HepG2 (cell line): ENCODE measurements around the gene TARDBP. TPM values are rescaled to one million over a fixed set of nuclear protein-coding genes. Genes with fewer than 3 reads are reported as not detected.

Experiments
- ATAC-seq: fragments of 200-7000 bp; cut with Tn5 transposase; 3 replicates; pipeline ENCODE4 v1.9.1; 2020; ENCODE audit warnings: mild to moderate bottlenecking, moderate library complexity
- BruUV-seq: library from RNA; stranded (reverse); fragments of 400-500 nt; replicated peaks from 2 replicates; lab custom pipeline; 2021; lab: Mats Ljungman, UMichigan
- CTCF ChIA-PET: fragments of 300-600 bp; formaldehyde crosslinking; extraction: SDS; loops from one replicate; lab custom pipeline; 2021; ENCODE audit warnings: low total read pairs, inconsistent platforms, low intra/inter-chr PET ratio; lab: Yijun Ruan, JAX
- POLR2A ChIA-PET: fragments of 350-600 bp; sonication (Branson Sonifier 250); formaldehyde crosslinking; loops from one replicate; lab custom pipeline; 2020; ENCODE audit warnings: antibody characterized with exemption, inconsistent platforms; lab: Yijun Ruan, JAX
- DNase-seq: peaks from one replicate; pipeline ENCODE4 v3.0.0-alpha.2; 2015; ENCODE audit warnings: low spot score
- FAIRE-seq: peaks from 3 replicates; lab custom pipeline; 2011; peaks lifted over from hg19 to GRCh38; lab: Jason Lieb, UNC
- H2AFZ ChIP-seq: one replicate; pipeline ENCODE4 v1.6.1; 2011; ENCODE audit warnings: low read length, inconsistent platforms
- H3K27ac ChIP-seq: fragments of 300-600 bp; 3 replicates; pipeline ENCODE4 v1.8.0; 2011; ENCODE audit warnings: mixed run types, mild to moderate bottlenecking, mixed read lengths, low read length, inconsistent platforms; ENCODE audit not compliant: insufficient read depth; ENCODE audit errors: extremely low read length
- H3K27me3 ChIP-seq, 2 experiments: fragments of 200-600 bp in 1 of 2; 2 replicates in 1 of 2; 3 replicates in 1 of 2; pipeline versions ENCODE4 v1.6.0 to v1.8.0; 2011; ENCODE audit warnings: low read length in 2 of 2, mild to moderate bottlenecking in 2 of 2, moderate library complexity in 2 of 2, inconsistent platforms in 1 of 2; ENCODE audit not compliant: insufficient read depth in 2 of 2, control insufficient read depth in 1 of 2
- H3K36me3 ChIP-seq, 2 experiments: fragments of 200-600 bp in 1 of 2; replicated peaks in 1 of 2; 2 replicates in 1 of 2; 3 replicates in 1 of 2; pipeline versions ENCODE4 v1.5.1 to v1.8.0; 2011; ENCODE audit warnings: low read length in 2 of 2, inconsistent platforms in 1 of 2; ENCODE audit not compliant: insufficient read depth in 2 of 2, control insufficient read depth in 1 of 2
- H3K4me1 ChIP-seq: 2 replicates; pipeline ENCODE4 v1.5.1; 2012; ENCODE audit warnings: low read length, inconsistent platforms; ENCODE audit not compliant: insufficient read depth
- H3K4me2 ChIP-seq: 2 replicates; pipeline ENCODE4 v1.6.0; 2011; ENCODE audit warnings: low read depth, low read length, inconsistent platforms
- H3K4me3 ChIP-seq, 3 experiments: fragments of 200-600 bp in 1 of 3; sonication (generic), shearing (Covaris generic) in 1 of 3; replicated peaks in 1 of 3; 2 replicates each; pipeline ENCODE4 v1.5.1; 2011 to 2016; ENCODE audit warnings: low read length in 3 of 3, inconsistent platforms in 2 of 3, low read depth in 2 of 3, mild to moderate bottlenecking in 2 of 3, control low read depth in 1 of 3, mixed read lengths in 1 of 3; ENCODE audit not compliant: insufficient read depth in 1 of 3
- H3K79me2 ChIP-seq: one replicate; pipeline ENCODE4 v1.6.1; 2011; ENCODE audit warnings: low read length, inconsistent platforms; ENCODE audit not compliant: insufficient read depth
- H3K9ac ChIP-seq: 2 replicates; pipeline ENCODE4 v1.6.0; 2011; ENCODE audit warnings: mild to moderate bottlenecking, low read depth, low read length, inconsistent platforms; ENCODE audit not compliant: insufficient read depth
- H3K9me3 ChIP-seq: 2 replicates; pipeline ENCODE4 v1.5.1; 2012; ENCODE audit warnings: mild to moderate bottlenecking, low read length
- H4K20me1 ChIP-seq: 2 replicates; pipeline ENCODE4 v1.6.0; 2011; ENCODE audit warnings: inconsistent platforms, mild to moderate bottlenecking, low read length, moderate library complexity; ENCODE audit not compliant: insufficient read depth
- CEBPZ ChIP-seq: IDR thresholded peaks from 2 replicates; pipeline ENCODE4 v1.6.1; 2012; ENCODE audit warnings: low read length, improper control_type of control experiment
- CENPBD1 ChIP-seq: sonication (generic); formaldehyde crosslinking; IDR thresholded peaks from 2 replicates; pipeline ENCODE4 v1.8.0; 2022; ENCODE audit warnings: missing genetic modification reagents, low read depth, mild to moderate bottlenecking, borderline replicate concordance
- FUBP1 ChIP-seq: sonication (generic); formaldehyde crosslinking; IDR thresholded peaks from 2 replicates; pipeline ENCODE4 v1.5.1; 2020; ENCODE audit warnings: missing genetic modification reagents, mild to moderate bottlenecking, borderline replicate concordance
- HIVEP1 ChIP-seq: sonication (generic); formaldehyde crosslinking; IDR thresholded peaks from 2 replicates; pipeline ENCODE4 v1.4.0; 2020; ENCODE audit warnings: mild to moderate bottlenecking, missing genetic modification reagents
- ZBTB40 ChIP-seq, 2 experiments: fragments of 450-650 bp in 1 of 2; sonication (generic) in 1 of 2; formaldehyde crosslinking in 1 of 2; IDR thresholded peaks; 2 replicates each; pipeline versions ENCODE4 v1.6.1 to v1.8.0; 2016 to 2022; ENCODE audit warnings: antibody characterized with exemption in 1 of 2, mild to moderate bottlenecking in 1 of 2, missing genetic modification reagents in 1 of 2
- ZNF343 ChIP-seq: sonication (generic); formaldehyde crosslinking; IDR thresholded peaks from 2 replicates; pipeline ENCODE4 v1.4.0; 2020; ENCODE audit warnings: mild to moderate bottlenecking, missing genetic modification reagents
- ZNF644 ChIP-seq: IDR thresholded peaks from 2 replicates; pipeline ENCODE4 v1.6.1; 2016; ENCODE audit warnings: low read depth
- ZNF883 ChIP-seq: sonication (generic); formaldehyde crosslinking; IDR thresholded peaks from 2 replicates; pipeline ENCODE4 v1.5.1; 2020; ENCODE audit warnings: mild to moderate bottlenecking, missing genetic modification reagents; ENCODE audit errors: not compliant biosample characterization
- ZSCAN20 ChIP-seq: sonication (generic); formaldehyde crosslinking; IDR thresholded peaks from 2 replicates; pipeline ENCODE4 v1.4.0; 2020; ENCODE audit warnings: missing genetic modification reagents, mild to moderate bottlenecking, borderline replicate concordance
- WGBS: methylation state at CpG from one replicate; pipeline ENCODE4 v1.1.6; 2017; ENCODE audit warnings: low lambda C conversion rate; 5-methylcytosine and 5-hydroxymethylcytosine counted together
- in situ Hi-C: cut with HindIII; loops from 2 replicates; pipeline ENCODE4 v1.10.0; 2017; ENCODE audit warnings: low pct_unique_long_range_greater_than_20kb; ENCODE audit not compliant: extremely low pct_ligation_motif_present
- intact Hi-C: fragments of 100-400 bp; cut with micrococcal nuclease; formaldehyde crosslinking; loops from one replicate; pipeline ENCODE4 v1.10.0; 2022; ENCODE audit not compliant: unreplicated experiment
- polyA plus RNA-seq, 8 experiments: library from polyadenylated mRNA; depleted of rRNA in 3 of 8; stranded (reverse) in 7 of 8; unstranded in 1 of 8; fragments of >200 nt; fragmentation: Illumina TruSeq in 4 of 8; extraction: Trizol in 4 of 8; gene quantifications; 2 replicates each; pipeline versions ENCODE4 v1.2.1 to v1.2.3, GENCODE V29; 2011 to 2016; ENCODE audit warnings: low read depth in 4 of 8, missing spikeins in 1 of 8, mixed read lengths in 1 of 8; ENCODE audit not compliant: insufficient read depth in 1 of 8
- total RNA-seq, 5 experiments: library from RNA; depleted of rRNA; stranded (reverse); fragments of >200 nt; fragmentation: Illumina TruSeq; extraction: Trizol; gene quantifications; 2 replicates each; pipeline ENCODE4 v1.2.3, GENCODE V29; 2016; ENCODE audit warnings: low read depth in 1 of 5

TARDBP gene
- total and polyA plus RNA-seq, 2 of the 13 experiments (the other 11 are each of a cell fraction or from before 2014, with no cell fraction given): 62.4 to 93.0 TPM

- no peak for DNase-seq
- peaks cover 16 to 62% of the 10 kb centered on the region in 2 experiments for H3K36me3 ChIP-seq
- no peak overlapping the region for H3K4me3 ChIP-seq
- no peaks in the 10 kb centered on the region for H3K4me1 ChIP-seq
- H2AFZ ChIP-seq: no peak overlapping the region
- no peaks in the 10 kb centered on the region for H3K9me3 ChIP-seq
- no peak overlapping the region for H3K4me2 ChIP-seq
- H3K27ac ChIP-seq: no peak overlapping the region
- H3K79me2 ChIP-seq: no peaks in the 10 kb centered on the region
- ChIA-PET POLR2A (no interaction called here), CTCF (no interaction called here)
- no peak overlapping the region for H3K9ac ChIP-seq
- no peak for FAIRE-seq
- 98% methylated on average over 2 of the region's 2 CpGs for WGBS
- BruUV-seq: TSS peak; percentile 4
- no peaks in the 10 kb centered on the region for H3K27me3 ChIP-seq
- intact Hi-C loops: no loop called here
- H4K20me1 ChIP-seq: no peaks in the 10 kb centered on the region; the same call in 1 of the 2 replicates
- in situ Hi-C loops: loop anchor here (25.0 kb wide), 1 partner anchor 612 kb away; no protein-coding TSS in a partner anchor
- no peak for ATAC-seq
- TF ChIP-seq CENPBD1 (CRISPR knock-in tag) (no peak), ZNF343 (CRISPR knock-in tag) (no peak), HIVEP1 (CRISPR knock-in tag) (no peak), ZBTB40 (IDR thresholded peaks at IDR 0.05) (no peak), ZBTB40 (CRISPR knock-in tag; IDR thresholded peaks at IDR 0.05) (no peak), ZNF883 (CRISPR knock-in tag) (no peak), ZNF644 (CRISPR knock-in tag) (no peak), FUBP1 (CRISPR knock-in tag) (no peak), CEBPZ (no peak), ZSCAN20 (CRISPR knock-in tag) (no peak)
Measured at GRCh38 chr1:11024874-11025203, 12.4 kb downstream of the TARDBP start.
